Measurements from ENCODE around the gene ATP6AP1. TPM values are rescaled to one million over a fixed set of nuclear protein-coding genes. Genes with fewer than 3 reads are reported as not detected.

ATP6AP1 gene
- total and polyA plus RNA-seq, 2 experiments from 2014 or later, result 37.7 to 52.1 TPM

GRCh38 chrX:154401045-154401799, 27.3 kb upstream of the ATP6AP1 start:
- peaks cover 9% of the 10 kb centered on the region; the same call in 1 of the 3 replicates for H3K9me3 Mint-ChIP-seq
- peaks cover 17% of the 10 kb centered on the region for H3K79me2 ChIP-seq (replicated peaks; ENCODE audit: insufficient read depth)
- peaks cover 42% of the 10 kb centered on the region for H3K27me3 Mint-ChIP-seq (ENCODE audit: insufficient read depth, low read depth, poor library complexity)
- peaks cover 21% of the 10 kb centered on the region for H3F3A ChIP-seq (replicated peaks; ENCODE audit: low read depth)
- peak overlapping the region; percentile 83 for H3K27ac Mint-ChIP-seq
- no peaks in the 10 kb centered on the region for H3K9me2 ChIP-seq (ENCODE audit: insufficient read depth)
- no peak overlapping the region for H3K4me2 ChIP-seq
- peaks cover 13% of the 10 kb centered on the region; the same call in 2 of the 3 replicates for H3K4me1 Mint-ChIP-seq
- no peaks in the 10 kb centered on the region for H4K20me1 ChIP-seq (replicated peaks; ENCODE audit: insufficient read depth)
- H3K27ac ChIP-seq (ENCODE audit: low read depth), result peak overlapping the region; percentile 92
- ATAC-seq (peak; percentile 14), DNase-seq (ENCODE audit: low spot score) (peak; percentile 46)
- H3K4me1 ChIP-seq (ENCODE audit: insufficient read depth), result peaks cover 6% of the 10 kb centered on the region; the same call in 1 of the 2 replicates
- peak overlapping the region; percentile 100 for H3K4me3 Mint-ChIP-seq
- H2AFZ ChIP-seq, result no peak overlapping the region
- no peaks in the 10 kb centered on the region for H3K27me3 ChIP-seq (ENCODE audit: insufficient read depth)
- H3K4me3 ChIP-seq, result no peak overlapping the region
- peaks cover 36% of the 10 kb centered on the region for H3K36me3 Mint-ChIP-seq (ENCODE audit: low read depth)
- TF ChIP-seq REST (IDR thresholded peaks at IDR 0.05; ENCODE audit: unreplicated experiment) (no peak), NANOG (IDR thresholded peaks at IDR 0.05; ENCODE audit: borderline replicate concordance) (no peak), POLR2AphosphoS5 (IDR thresholded peaks at IDR 0.05; ENCODE audit: low read depth) (peak; percentile 75; the same call in 1 of the 2 replicates), ETS1 (IDR thresholded peaks at IDR 0.05) (no peak), ZNF114 (CRISPR knock-in tag; IDR thresholded peaks at IDR 0.05) (no peak), CTCF (conservative IDR thresholded peaks at IDR 0.05; ENCODE audit: low read depth in 2 of 2) (no peak)
- peaks cover 4% of the 10 kb centered on the region; the same call in 1 of the 2 replicates for H3K36me3 ChIP-seq (ENCODE audit: insufficient read depth)
